CD14-positive monocyte (primary cell): ENCODE measurements around the gene MAD2L1. TPM values are rescaled to one million over a fixed set of nuclear protein-coding genes. Genes with fewer than 3 reads are reported as not detected.

Experiments
- DNase-seq, 3 donors: peaks; one replicate each; pipeline ENCODE4 v3.0.0-alpha.2; 2011 to 2022
- H2AFZ ChIP-seq: 2 replicates; pipeline ENCODE4 v1.6.0; 2012; ENCODE audit warnings: mild to moderate bottlenecking, low read depth, low read length, inconsistent platforms; ENCODE audit not compliant: insufficient read depth, poor library complexity, severe bottlenecking
- H3K27ac ChIP-seq, 2 donors: 1 replicate in 1 of 2; 2 replicates in 1 of 2; pipeline ENCODE4 v1.5.1; 2012 to 2013; ENCODE audit warnings: low read length in 2 of 2, control low read depth in 1 of 2, inconsistent platforms in 1 of 2, low read depth in 1 of 2, mild to moderate bottlenecking in 1 of 2
- H3K27me3 ChIP-seq, 2 donors: one replicate each; pipeline versions ENCODE4 v1.6.0 to v1.6.1; 2011 to 2013; ENCODE audit warnings: low read length in 2 of 2; ENCODE audit not compliant: control insufficient read depth in 2 of 2, insufficient read depth in 2 of 2
- H3K36me3 ChIP-seq, 2 donors: replicated peaks in 1 of 2; 1 replicate in 1 of 2; 2 replicates in 1 of 2; pipeline versions ENCODE4 v1.5.1 to v1.6.1; 2012 to 2013; ENCODE audit warnings: low read length in 2 of 2, control low read depth in 1 of 2, inconsistent platforms in 1 of 2, mild to moderate bottlenecking in 1 of 2; ENCODE audit not compliant: insufficient read depth in 2 of 2, control insufficient read depth in 1 of 2
- H3K4me1 ChIP-seq, 2 donors: 1 replicate in 1 of 2; 2 replicates in 1 of 2; pipeline versions ENCODE4 v1.5.1 to v1.6.1; 2012 to 2013; ENCODE audit warnings: low read length in 2 of 2, control low read depth in 1 of 2, inconsistent platforms in 1 of 2, mild to moderate bottlenecking in 1 of 2, moderate library complexity in 1 of 2; ENCODE audit not compliant: insufficient read depth in 2 of 2, control insufficient read depth in 1 of 2
- H3K4me2 ChIP-seq: replicated peaks from 2 replicates; pipeline ENCODE3; 2012; ENCODE audit warnings: low read length, moderate library complexity, mild to moderate bottlenecking; ENCODE audit not compliant: poor library complexity, severe bottlenecking; ENCODE audit errors: extremely low read depth
- H3K4me3 ChIP-seq, 3 experiments: fragments of 200-600 bp in 1 of 3; sonication (generic) in 1 of 3; replicated peaks in 1 of 3; 1 replicate in 2 of 3; 2 replicates in 1 of 3; pipeline ENCODE4 v1.5.1; 2011 to 2013; ENCODE audit warnings: low read length in 3 of 3, mild to moderate bottlenecking in 3 of 3, control low read depth in 2 of 3, low read depth in 2 of 3, inconsistent platforms in 1 of 3, moderate library complexity in 1 of 3
- H3K79me2 ChIP-seq: 2 replicates; pipeline ENCODE4 v1.6.0; 2012; ENCODE audit warnings: mild to moderate bottlenecking, control low read depth, inconsistent platforms, low read length, moderate library complexity; ENCODE audit not compliant: insufficient read depth
- H3K9ac ChIP-seq: 2 replicates; pipeline ENCODE4 v1.6.0; 2017; ENCODE audit warnings: low read length, mild to moderate bottlenecking; ENCODE audit not compliant: insufficient read depth, poor library complexity, severe bottlenecking
- H3K9me3 ChIP-seq, 2 donors: replicated peaks in 1 of 2; 1 replicate in 1 of 2; 2 replicates in 1 of 2; pipeline versions ENCODE4 v1.5.1 to v1.6.1; 2012 to 2013; ENCODE audit warnings: low read length in 2 of 2, control low read depth in 1 of 2; ENCODE audit not compliant: control insufficient read depth in 1 of 2, insufficient read depth in 1 of 2
- H4K20me1 ChIP-seq: 2 replicates; pipeline ENCODE4 v1.6.0; 2012; ENCODE audit warnings: mild to moderate bottlenecking, low read length, control low read depth, moderate library complexity; ENCODE audit not compliant: insufficient read depth
- H3K27ac Mint-ChIP-seq, 7 donors: one replicate each; pipeline ENCODE4 v1.8.0; 2020; ENCODE audit warnings: mild to moderate bottlenecking in 7 of 7, mixed read lengths in 7 of 7, moderate library complexity in 6 of 7, inconsistent platforms in 2 of 7
- H3K27me3 Mint-ChIP-seq, 3 donors: one replicate each; pipeline ENCODE4 v1.8.0; 2021 to 2022; ENCODE audit warnings: low read depth in 3 of 3, mild to moderate bottlenecking in 3 of 3, mixed read lengths in 3 of 3, moderate library complexity in 3 of 3, inconsistent platforms in 1 of 3
- H3K36me3 Mint-ChIP-seq, 2 donors: one replicate each; pipeline ENCODE4 v1.8.0; 2020; ENCODE audit warnings: mixed read lengths in 2 of 2, inconsistent platforms in 1 of 2, mild to moderate bottlenecking in 1 of 2
- H3K4me1 Mint-ChIP-seq: one replicate; pipeline ENCODE4 v1.8.0; 2020; ENCODE audit warnings: mild to moderate bottlenecking, mixed read lengths
- H3K4me3 Mint-ChIP-seq, 2 donors: one replicate each; pipeline ENCODE4 v1.8.0; 2020; ENCODE audit warnings: mild to moderate bottlenecking in 2 of 2, mixed read lengths in 2 of 2, moderate library complexity in 1 of 2
- H3K9me3 Mint-ChIP-seq, 7 donors: one replicate each; pipeline ENCODE4 v1.8.0; 2020 to 2022; ENCODE audit warnings: mixed read lengths in 7 of 7, mild to moderate bottlenecking in 6 of 7, moderate library complexity in 6 of 7, inconsistent platforms in 2 of 7
- WGBS: methylation state at CpG from one replicate; pipeline ENCODE4 v1.1.5; 2013; ENCODE audit warnings: missing lambda C conversion rate; ENCODE audit not compliant: insufficient coverage; 5-methylcytosine and 5-hydroxymethylcytosine counted together
- intact Hi-C, 2 donors: fragments of 100-400 bp; cut with micrococcal nuclease; formaldehyde crosslinking; loops; one replicate each; pipeline versions ENCODE4 v1.15.0 to v1.15.1; 2023
- polyA plus RNA-seq, 3 donors: library from polyadenylated mRNA; depleted of rRNA in 1 of 3; unstranded in 2 of 3; stranded (reverse) in 1 of 3; fragments of 300-500 nt in 2 of 3; fragments of >200 nt in 1 of 3; fragmentation: Illumina TruSeq in 2 of 3; gene quantifications; 1 replicate in 2 of 3; 2 replicates in 1 of 3; pipeline ENCODE4 v1.2.3, GENCODE V29; 2012 to 2021
- TF ChIP-seq, protein P1 (sequence below): fragments of 200-600 bp; IDR thresholded peaks from one replicate; pipeline ENCODE4 v1.8.0; 2022; ENCODE audit warnings: antibody characterized with exemption, mild to moderate bottlenecking

Gene MAD2L1
- polyA plus RNA-seq, 3 donors = 0.16 to 0.82 (median 0.67) TPM

DNA sequence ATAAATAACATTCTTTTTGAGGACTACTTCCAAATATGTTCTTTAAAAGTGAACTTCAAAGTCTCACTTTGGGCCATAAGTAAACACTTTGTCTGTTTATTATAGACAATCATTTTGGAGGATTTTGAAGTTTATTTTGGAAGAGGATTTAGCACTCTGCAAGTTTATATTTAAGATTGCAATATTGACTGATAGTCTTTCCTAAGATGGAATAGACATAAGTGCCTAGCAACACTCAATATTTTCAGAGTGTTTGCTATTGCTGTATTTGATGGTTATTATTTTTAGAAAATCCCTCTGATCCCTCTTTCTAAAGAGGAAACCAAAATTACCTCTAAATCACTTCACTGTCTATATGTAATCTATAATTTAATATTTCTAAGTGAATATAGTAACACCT lies 42.8 kb upstream of the MAD2L1 start:
- no peaks in the 10 kb centered on the region for H3K36me3 Mint-ChIP-seq
- Histone ChIP-seq H3K27ac (no peak overlapping the region), H3K4me2 (no peak overlapping the region), H3K4me1 (no peaks in the 10 kb centered on the region), H3K9ac (no peak overlapping the region), H3K27me3 (no peaks in the 10 kb centered on the region), H4K20me1 (no peaks in the 10 kb centered on the region), H3K36me3 (no peaks in the 10 kb centered on the region), H3K79me2 (no peaks in the 10 kb centered on the region), H2AFZ (no peak overlapping the region), H3K4me3 (no peak overlapping the region), H3K9me3 (no peaks in the 10 kb centered on the region)
- no peak overlapping the region for H3K27ac Mint-ChIP-seq
- no peak for DNase-seq
- no peak overlapping the region for H3K4me3 Mint-ChIP-seq
- H3K27me3 Mint-ChIP-seq = peaks cover 0 to 2% (median 0%) of the 10 kb centered on the region in 3 donors
- no peaks in the 10 kb centered on the region for H3K4me1 Mint-ChIP-seq
- TF ChIP-seq, protein P1, sequence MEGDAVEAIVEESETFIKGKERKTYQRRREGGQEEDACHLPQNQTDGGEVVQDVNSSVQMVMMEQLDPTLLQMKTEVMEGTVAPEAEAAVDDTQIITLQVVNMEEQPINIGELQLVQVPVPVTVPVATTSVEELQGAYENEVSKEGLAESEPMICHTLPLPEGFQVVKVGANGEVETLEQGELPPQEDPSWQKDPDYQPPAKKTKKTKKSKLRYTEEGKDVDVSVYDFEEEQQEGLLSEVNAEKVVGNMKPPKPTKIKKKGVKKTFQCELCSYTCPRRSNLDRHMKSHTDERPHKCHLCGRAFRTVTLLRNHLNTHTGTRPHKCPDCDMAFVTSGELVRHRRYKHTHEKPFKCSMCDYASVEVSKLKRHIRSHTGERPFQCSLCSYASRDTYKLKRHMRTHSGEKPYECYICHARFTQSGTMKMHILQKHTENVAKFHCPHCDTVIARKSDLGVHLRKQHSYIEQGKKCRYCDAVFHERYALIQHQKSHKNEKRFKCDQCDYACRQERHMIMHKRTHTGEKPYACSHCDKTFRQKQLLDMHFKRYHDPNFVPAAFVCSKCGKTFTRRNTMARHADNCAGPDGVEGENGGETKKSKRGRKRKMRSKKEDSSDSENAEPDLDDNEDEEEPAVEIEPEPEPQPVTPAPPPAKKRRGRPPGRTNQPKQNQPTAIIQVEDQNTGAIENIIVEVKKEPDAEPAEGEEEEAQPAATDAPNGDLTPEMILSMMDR = no peak
- peaks cover 0 to 6% (median 0%) of the 10 kb centered on the region in 7 donors for H3K9me3 Mint-ChIP-seq
- intact Hi-C loops = no loop called here

DNA sequence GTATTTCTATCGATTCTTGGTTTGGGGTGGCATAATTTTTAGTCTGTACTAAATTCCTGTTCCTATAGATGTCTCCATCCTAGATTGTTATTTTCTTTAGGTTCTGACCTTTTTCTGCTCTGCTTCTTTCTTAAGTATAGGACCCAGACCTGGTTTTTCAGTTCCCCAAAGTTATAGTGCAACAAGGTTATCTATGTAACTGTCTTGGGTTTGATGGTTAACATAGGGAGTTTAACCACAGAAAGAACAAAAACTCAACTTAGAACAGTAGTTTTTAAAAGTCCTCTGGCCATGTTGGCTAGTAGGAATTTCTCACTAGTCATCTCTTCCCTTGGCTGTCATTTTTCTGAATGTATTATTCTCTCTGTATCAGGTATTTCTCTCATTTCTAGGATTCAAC lies 38.8 kb upstream of the MAD2L1 start:
- Histone ChIP-seq H3K4me2 (no peak overlapping the region), H3K27ac (no peak overlapping the region), H3K9ac (no peak overlapping the region), H3K9me3 (no peaks in the 10 kb centered on the region), H3K4me1 (no peaks in the 10 kb centered on the region), H3K36me3 (no peaks in the 10 kb centered on the region), H3K27me3 (no peaks in the 10 kb centered on the region), H3K4me3 (no peak overlapping the region), H2AFZ (no peak overlapping the region), H4K20me1 (no peaks in the 10 kb centered on the region), H3K79me2 (no peaks in the 10 kb centered on the region)
- no peak overlapping the region for H3K4me3 Mint-ChIP-seq
- no peak for DNase-seq
- peaks cover 0 to 6% (median 0%) of the 10 kb centered on the region in 7 donors for H3K9me3 Mint-ChIP-seq
- intact Hi-C loops = no loop called here
- H3K36me3 Mint-ChIP-seq = no peaks in the 10 kb centered on the region
- no peak overlapping the region for H3K27ac Mint-ChIP-seq
- no peaks in the 10 kb centered on the region for H3K4me1 Mint-ChIP-seq
- peaks cover 0 to 2% (median 0%) of the 10 kb centered on the region in 3 donors for H3K27me3 Mint-ChIP-seq
- TF ChIP-seq, protein P1 = no peak
- no CpG with 5 or more reads among the region's 1 CpG for WGBS
